Measurements from ENCODE around the gene TUT4. TPM values are rescaled to one million over a fixed set of nuclear protein-coding genes. Genes with fewer than 3 reads are reported as not detected.

The TUT4 gene
- total RNA-seq, 1 donor from 2014 or later = 62.5 TPM

DNA sequence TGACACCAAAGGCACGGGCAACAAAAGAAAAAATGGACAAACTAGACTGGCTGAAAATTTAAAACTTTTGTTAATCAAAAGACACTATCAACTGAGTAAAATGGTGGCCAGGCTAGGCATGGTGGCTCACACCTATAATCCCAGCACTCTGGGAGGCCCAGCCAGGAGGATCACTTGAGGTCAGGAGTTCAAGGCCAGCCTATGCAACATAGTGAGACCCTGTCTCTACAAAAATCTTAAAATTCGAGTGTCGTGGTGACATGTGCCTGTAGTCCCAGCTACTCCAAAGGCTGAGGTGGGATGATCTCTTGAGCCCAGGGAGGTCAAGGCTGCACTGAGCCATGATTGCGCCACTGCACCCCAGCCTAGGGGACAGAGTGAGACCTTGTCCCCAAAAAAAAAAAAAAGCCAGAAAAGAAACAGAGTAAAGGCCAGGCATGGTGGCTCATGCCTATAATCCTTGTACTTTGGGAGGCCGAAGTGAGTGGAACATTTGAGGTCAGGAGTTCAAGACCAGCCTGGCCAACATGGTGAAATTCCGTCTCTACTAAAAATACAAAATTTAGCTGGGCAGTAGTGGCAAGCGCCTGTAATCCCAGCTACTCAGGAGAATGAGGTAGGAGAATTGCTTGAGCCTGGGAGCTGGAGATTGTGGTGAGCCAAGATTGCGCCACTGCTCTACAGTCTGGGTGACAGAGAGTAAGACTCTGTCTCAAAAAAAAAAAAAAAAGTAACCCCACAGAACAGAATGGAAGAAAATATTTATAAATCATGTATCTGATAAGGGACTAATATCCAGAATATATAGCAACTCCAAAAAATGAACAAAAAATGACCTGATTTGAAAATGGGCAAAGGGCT lies 8.0 kb downstream of the TUT4 start:
- H3K4me3 Mint-ChIP-seq = no peak overlapping the region
- H3K36me3 Mint-ChIP-seq (ENCODE audit: low read depth) = peaks cover 26% of the 10 kb centered on the region
- intact Hi-C loops (cut with micrococcal nuclease) = no loop called here
- H3K27me3 Mint-ChIP-seq (ENCODE audit: insufficient read depth) = no peaks in the 10 kb centered on the region
- peaks cover 19% of the 10 kb centered on the region for H3K4me1 Mint-ChIP-seq (ENCODE audit: low read depth)
- peaks cover 31% of the 10 kb centered on the region for H3K9me3 Mint-ChIP-seq
- H3K27ac Mint-ChIP-seq = no peak overlapping the region
- no peak for DNase-seq (ENCODE audit: low spot score)

DNA sequence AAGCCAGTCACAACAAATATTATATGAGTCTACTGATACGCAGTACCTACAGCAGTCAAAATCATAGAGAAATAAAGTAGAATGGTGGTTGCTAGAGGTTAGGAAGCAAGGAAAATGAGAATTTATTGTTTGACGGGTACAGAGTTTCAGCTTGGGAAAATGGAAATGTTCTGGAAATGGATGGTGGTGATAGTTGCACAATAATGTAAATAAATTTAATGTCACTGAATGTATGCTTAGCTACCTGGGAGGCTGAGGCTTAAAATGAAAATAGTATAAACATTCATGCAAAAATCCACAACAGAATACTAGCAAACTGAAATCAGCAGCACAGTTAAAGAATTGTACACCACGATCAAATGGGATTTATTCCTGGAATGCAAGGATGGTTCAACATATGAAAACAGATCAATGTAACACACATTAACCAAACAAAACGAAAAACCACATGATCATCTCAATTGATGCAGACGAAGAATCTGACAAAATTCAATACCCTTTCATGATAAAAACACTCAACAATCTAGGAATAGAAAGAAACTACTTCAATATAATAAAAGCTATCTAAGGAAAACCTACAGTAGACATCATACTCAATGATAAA lies 10.7 kb downstream of the TUT4 start:
- intact Hi-C loops (cut with micrococcal nuclease) = no loop called here
- Mint-ChIP-seq H3K36me3 (ENCODE audit: low read depth) (peaks cover 25% of the 10 kb centered on the region), H3K4me1 (ENCODE audit: low read depth) (peaks cover 6% of the 10 kb centered on the region), H3K4me3 (no peak overlapping the region), H3K9me3 (peaks cover 31% of the 10 kb centered on the region), H3K27me3 (ENCODE audit: insufficient read depth) (no peaks in the 10 kb centered on the region), H3K27ac (no peak overlapping the region)
- no peak for DNase-seq (ENCODE audit: low spot score)

DNA sequence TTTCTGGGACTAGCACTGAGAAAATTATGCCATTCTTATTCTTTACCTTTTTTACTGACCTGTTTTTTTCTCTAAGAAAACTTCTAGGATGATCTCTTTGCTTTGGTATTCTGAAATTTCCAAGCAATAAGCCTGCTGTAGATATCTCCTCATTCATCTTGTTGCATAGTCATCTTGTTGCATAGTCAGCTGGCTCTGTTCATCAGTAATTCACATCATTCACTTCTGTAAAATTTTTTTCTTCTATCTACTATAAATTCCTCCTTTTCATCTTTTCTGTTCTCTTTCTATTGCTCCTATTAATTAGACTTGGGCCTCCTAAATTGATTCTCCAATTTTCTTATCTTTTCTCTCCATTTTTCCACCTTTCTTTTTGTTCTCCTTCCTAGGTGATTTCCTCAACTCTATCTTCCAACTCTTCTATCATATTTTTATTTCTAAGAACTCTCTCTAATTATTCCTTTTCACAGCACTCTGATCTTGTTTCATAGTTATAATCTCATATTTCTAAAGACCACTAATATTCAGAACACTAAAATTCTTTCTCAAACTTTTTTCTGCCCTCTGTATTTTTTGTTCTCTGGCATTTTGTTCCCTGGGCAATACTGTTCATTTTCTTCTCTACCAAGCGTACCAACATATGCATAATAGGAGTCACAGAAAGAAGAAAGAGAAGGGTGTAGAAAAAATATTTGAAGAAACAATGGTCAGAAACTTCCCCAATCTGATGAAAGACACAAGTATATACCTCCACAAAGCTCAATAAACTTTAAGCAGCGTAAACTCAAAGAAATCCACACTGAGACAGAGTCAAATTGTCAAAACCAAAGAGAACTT lies 17.7 kb downstream of the TUT4 start:
- H3K27ac Mint-ChIP-seq = no peak overlapping the region
- H3K4me3 Mint-ChIP-seq = no peak overlapping the region
- H3K9me3 Mint-ChIP-seq = peaks cover 14% of the 10 kb centered on the region
- no peak for DNase-seq (ENCODE audit: low spot score)
- H3K4me1 Mint-ChIP-seq (ENCODE audit: low read depth) = peaks cover 25% of the 10 kb centered on the region
- no peaks in the 10 kb centered on the region for H3K27me3 Mint-ChIP-seq (ENCODE audit: insufficient read depth)
- intact Hi-C loops (cut with micrococcal nuclease) = no loop called here
- peaks cover 19% of the 10 kb centered on the region for H3K36me3 Mint-ChIP-seq (ENCODE audit: low read depth)

DNA sequence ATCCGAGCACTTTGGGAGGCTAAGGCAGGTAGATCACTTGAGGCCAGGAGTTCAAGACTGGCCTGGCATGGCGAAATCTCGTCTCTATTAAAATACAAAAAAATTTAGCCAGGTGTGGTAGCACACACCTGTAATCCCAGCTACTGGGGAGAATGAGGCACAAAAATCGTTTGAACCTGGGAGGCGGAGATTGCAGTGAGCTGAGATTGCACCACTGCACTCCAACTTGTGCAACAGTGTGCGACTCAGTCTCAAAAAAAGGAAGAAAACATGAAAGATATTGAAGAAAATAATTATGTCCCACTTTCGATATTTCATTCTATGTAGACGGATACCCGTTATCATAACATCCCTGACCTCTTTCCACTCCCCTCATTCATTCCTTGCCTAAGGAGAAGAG lies 19.2 kb downstream of the TUT4 start:
- Mint-ChIP-seq H3K27ac (no peak overlapping the region), H3K4me1 (ENCODE audit: low read depth) (peaks cover 21% of the 10 kb centered on the region), H3K27me3 (ENCODE audit: insufficient read depth) (no peaks in the 10 kb centered on the region), H3K9me3 (peaks cover 14% of the 10 kb centered on the region), H3K36me3 (ENCODE audit: low read depth) (peaks cover 19% of the 10 kb centered on the region), H3K4me3 (no peak overlapping the region)
- intact Hi-C loops (cut with micrococcal nuclease) = no loop called here
- DNase-seq (ENCODE audit: low spot score) = no peak

DNA sequence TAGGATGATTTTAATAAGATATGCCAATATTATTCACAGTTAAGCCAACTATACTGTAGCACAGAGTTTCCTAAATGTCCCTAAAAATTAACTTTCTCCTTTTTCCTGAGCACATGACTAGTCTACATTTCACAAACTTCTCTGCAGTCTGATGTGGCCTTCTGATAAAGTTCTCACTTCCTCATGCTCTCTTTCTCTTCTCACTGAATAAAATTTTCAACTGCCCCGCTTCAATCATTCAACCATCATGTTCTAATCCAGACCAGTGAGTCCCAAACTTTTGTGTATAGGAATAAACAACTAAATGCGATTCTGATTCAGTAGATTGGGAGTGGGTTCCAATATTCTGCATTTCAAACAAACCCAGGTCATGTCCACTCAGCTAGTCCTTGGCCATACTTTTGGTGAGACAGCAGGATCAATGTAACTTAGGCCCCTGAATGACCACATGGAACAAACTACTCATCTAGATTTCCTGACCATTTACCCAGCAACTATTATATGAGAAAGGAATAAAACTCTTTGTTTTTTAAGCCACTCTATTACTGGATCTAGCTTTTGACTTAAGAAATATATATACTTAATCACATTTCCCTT lies 20.1 kb downstream of the TUT4 start:
- intact Hi-C loops (cut with micrococcal nuclease) = no loop called here
- Mint-ChIP-seq H3K9me3 (peaks cover 14% of the 10 kb centered on the region), H3K36me3 (ENCODE audit: low read depth) (peaks cover 19% of the 10 kb centered on the region), H3K27ac (no peak overlapping the region), H3K4me1 (ENCODE audit: low read depth) (peaks cover 19% of the 10 kb centered on the region), H3K4me3 (no peak overlapping the region), H3K27me3 (ENCODE audit: insufficient read depth) (no peaks in the 10 kb centered on the region)
- DNase-seq (ENCODE audit: low spot score) = no peak

DNA sequence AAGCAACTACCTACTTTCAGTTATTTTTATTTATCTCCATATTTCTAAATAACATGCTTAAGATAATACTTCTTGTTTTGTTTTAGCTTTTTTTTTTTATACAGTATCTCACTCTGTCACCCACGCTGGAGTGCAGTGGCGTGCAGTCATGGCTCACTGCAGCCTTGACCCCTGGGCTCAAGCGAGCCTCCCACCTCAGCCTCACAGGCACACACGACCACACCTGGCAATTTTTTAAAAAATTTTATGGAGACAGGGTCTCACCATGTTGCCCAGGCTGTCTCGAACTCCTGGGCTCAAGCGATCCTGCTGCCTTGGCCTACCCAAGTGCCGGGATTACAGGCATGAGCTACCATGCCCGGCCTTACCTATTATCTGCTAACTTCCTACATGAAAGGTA lies 20.6 kb downstream of the TUT4 start:
- H3K27ac Mint-ChIP-seq = no peak overlapping the region
- H3K36me3 Mint-ChIP-seq (ENCODE audit: low read depth) = peaks cover 17% of the 10 kb centered on the region
- no peak overlapping the region for H3K4me3 Mint-ChIP-seq
- H3K9me3 Mint-ChIP-seq = peaks cover 14% of the 10 kb centered on the region
- DNase-seq (ENCODE audit: low spot score) = no peak
- H3K27me3 Mint-ChIP-seq (ENCODE audit: insufficient read depth) = no peaks in the 10 kb centered on the region
- intact Hi-C loops (cut with micrococcal nuclease) = no loop called here
- H3K4me1 Mint-ChIP-seq (ENCODE audit: low read depth) = peaks cover 19% of the 10 kb centered on the region

DNA sequence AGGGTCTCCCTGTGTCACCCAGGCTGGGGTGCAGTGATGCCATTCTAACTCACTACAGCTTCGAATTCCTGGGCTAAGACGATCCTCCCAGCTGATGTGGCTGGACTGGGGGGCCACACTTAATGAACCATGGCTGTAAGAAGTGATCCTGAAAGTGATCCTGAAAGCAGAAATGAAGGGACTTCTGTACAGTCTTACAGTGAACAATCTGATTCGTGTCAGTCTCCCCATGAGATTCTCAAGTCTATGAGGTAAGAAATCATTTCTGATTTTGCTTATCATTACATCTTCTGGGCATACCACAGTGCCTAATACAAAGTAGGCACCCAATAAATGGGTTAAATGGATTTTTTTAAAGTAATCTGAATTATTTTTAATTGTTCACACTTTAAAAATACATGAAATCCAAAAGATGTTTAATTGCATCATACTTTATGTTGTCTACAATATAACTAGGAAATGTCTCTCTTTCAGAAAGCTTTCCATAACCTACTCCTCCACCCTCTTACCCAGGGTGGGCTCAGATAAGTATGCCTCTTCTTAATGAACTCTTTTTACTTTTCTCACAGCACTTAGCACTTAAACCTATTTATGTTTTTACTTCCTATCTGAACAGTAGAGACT lies 21.5 kb downstream of the TUT4 start:
- peaks cover 19% of the 10 kb centered on the region for H3K4me1 Mint-ChIP-seq (ENCODE audit: low read depth)
- H3K9me3 Mint-ChIP-seq = peaks cover 14% of the 10 kb centered on the region
- intact Hi-C loops (cut with micrococcal nuclease) = no loop called here
- peaks cover 17% of the 10 kb centered on the region for H3K36me3 Mint-ChIP-seq (ENCODE audit: low read depth)
- H3K27ac Mint-ChIP-seq = no peak overlapping the region
- no peak for DNase-seq (ENCODE audit: low spot score)
- no peaks in the 10 kb centered on the region for H3K27me3 Mint-ChIP-seq (ENCODE audit: insufficient read depth)
- H3K4me3 Mint-ChIP-seq = no peak overlapping the region

DNA sequence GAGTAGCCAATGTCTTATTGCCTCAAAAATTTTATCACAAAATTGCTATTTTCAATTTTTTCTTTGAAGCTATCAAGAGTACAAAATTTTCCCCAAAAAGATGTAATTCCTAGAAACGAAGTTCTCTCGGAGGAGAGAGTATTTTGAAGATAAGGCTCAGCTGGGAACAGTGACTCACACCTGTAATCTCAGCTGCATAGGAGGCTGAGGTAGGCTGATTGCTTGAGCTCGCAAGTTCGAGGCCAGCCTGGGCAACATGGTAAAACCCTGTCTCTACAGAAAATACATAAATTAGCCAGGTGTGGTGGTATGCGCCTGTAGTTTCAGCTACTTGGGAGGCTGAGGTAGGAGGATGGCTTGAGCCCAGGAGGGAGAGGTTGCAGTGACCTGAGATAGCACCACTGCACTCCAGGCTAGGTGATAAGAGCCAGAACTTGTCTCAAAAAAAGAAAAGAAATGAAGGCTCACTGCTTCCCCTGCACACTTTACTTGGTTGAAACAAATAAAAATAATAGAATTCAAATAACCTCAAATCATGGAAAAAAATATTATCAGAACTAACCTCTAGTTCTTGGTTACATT lies 22.2 kb downstream of the TUT4 start:
- Mint-ChIP-seq H3K9me3 (peaks cover 9% of the 10 kb centered on the region), H3K4me1 (ENCODE audit: low read depth) (peaks cover 19% of the 10 kb centered on the region), H3K27ac (no peak overlapping the region), H3K27me3 (ENCODE audit: insufficient read depth) (no peaks in the 10 kb centered on the region), H3K4me3 (no peak overlapping the region), H3K36me3 (ENCODE audit: low read depth) (peaks cover 18% of the 10 kb centered on the region)
- DNase-seq (ENCODE audit: low spot score) = no peak
- intact Hi-C loops (cut with micrococcal nuclease) = no loop called here

DNA sequence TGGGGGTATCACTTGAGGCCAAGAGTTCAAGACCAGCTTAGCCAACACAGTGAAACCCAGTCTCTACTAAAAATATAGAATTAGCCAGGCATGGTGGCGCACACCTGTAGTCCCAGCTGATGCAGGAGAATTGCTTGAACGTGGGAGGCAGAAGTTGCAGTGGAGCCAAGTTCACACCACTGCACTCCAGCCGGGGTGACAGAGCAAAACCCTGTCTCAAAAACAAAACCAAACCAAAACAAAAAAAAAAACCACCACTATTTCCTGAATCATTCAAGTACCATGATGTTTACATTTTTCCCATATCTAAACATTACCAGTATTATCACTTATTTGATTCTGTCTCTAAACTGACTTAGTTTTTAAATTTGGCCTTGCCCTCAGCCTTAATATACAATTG lies 29.5 kb downstream of the TUT4 start:
- no peak overlapping the region for H3K27ac Mint-ChIP-seq
- H3K4me3 Mint-ChIP-seq = peak overlapping the region; percentile 11
- no peaks in the 10 kb centered on the region for H3K27me3 Mint-ChIP-seq (ENCODE audit: insufficient read depth)
- intact Hi-C loops (cut with micrococcal nuclease) = loop anchor here (1.0 to 10.0 kb wide), 3 partner anchors 29 to 119 kb away; partner anchors contain the start of genes ORC1, PRPF38A and SHISAL2A
- no peaks in the 10 kb centered on the region for H3K9me3 Mint-ChIP-seq
- peaks cover 21% of the 10 kb centered on the region for H3K36me3 Mint-ChIP-seq (ENCODE audit: low read depth)
- H3K4me1 Mint-ChIP-seq (ENCODE audit: low read depth) = peaks cover 16% of the 10 kb centered on the region
- DNase-seq (ENCODE audit: low spot score) = peak; percentile 7

DNA sequence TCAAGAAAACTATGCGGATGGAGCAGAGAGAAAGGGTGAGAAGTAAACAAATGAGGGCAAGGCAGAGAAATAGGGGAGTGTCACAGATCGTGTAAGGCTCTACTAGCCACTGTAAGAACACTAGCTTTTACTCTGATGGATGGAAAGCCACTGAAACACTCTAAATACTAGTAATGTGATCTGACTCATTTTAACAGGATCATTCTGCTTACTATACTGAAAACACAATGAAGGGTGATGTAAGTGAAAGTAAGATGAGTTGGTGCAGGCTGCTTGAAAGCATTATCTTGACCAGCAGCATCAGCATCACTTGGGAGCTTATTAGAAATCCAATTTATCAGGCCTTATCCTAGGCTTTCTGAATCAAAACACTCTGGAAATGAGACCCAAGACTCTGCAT lies 32.7 kb downstream of the TUT4 start:
- H3K9me3 Mint-ChIP-seq = no peaks in the 10 kb centered on the region
- peaks cover 26% of the 10 kb centered on the region for H3K4me1 Mint-ChIP-seq (ENCODE audit: low read depth)
- peak overlapping the region; percentile 73 for H3K27ac Mint-ChIP-seq
- H3K36me3 Mint-ChIP-seq (ENCODE audit: low read depth) = peaks cover 20% of the 10 kb centered on the region
- H3K27me3 Mint-ChIP-seq (ENCODE audit: insufficient read depth) = no peaks in the 10 kb centered on the region
- no peak overlapping the region for H3K4me3 Mint-ChIP-seq
- intact Hi-C loops (cut with micrococcal nuclease) = loop anchor here (1.0 to 10.0 kb wide), 3 partner anchors 8 to 115 kb away; partner anchors contain the start of genes ORC1, PRPF38A and SHISAL2A
- DNase-seq (ENCODE audit: low spot score) = no peak

DNA sequence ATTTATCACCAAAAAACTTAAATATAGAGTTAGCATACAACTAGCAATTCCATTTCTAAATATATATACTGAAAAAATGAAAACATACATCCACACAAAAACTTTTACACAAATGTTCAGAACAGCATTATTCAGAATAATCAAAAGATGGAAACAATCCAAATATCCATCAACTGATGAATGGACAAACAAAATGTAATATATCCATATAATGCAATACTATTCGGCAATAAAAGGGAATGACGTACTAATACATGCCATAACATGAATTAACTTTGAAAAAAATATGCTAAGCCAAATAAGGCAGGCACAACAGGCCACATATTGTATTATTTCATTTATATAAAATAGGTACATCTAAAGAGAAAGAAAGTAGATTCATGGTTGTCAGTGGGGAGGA lies 33.9 kb downstream of the TUT4 start:
- DNase-seq (ENCODE audit: low spot score) = no peak
- H3K4me1 Mint-ChIP-seq (ENCODE audit: low read depth) = peaks cover 20% of the 10 kb centered on the region
- peaks cover 16% of the 10 kb centered on the region for H3K36me3 Mint-ChIP-seq (ENCODE audit: low read depth)
- no peak overlapping the region for H3K4me3 Mint-ChIP-seq
- no peaks in the 10 kb centered on the region for H3K27me3 Mint-ChIP-seq (ENCODE audit: insufficient read depth)
- no peaks in the 10 kb centered on the region for H3K9me3 Mint-ChIP-seq
- intact Hi-C loops (cut with micrococcal nuclease) = loop anchor here (10.0 kb wide), 1 partner anchor 166 kb away; no protein-coding TSS in a partner anchor
- no peak overlapping the region for H3K27ac Mint-ChIP-seq
